GM10266 (cell line): ENCODE results near the gene TBC1D19.
"Not testable (repeated sequence)": the region's sequence is repeated elsewhere in the genome, so short reads cannot be mapped to it uniquely, and the experiment has no call there.

ENCODE experiments used
- DNase-seq: peaks from one replicate; pipeline ENCODE4 v3.0.0; 2012; ENCODE audit errors: extremely low spot score
- TF ChIP-seq, protein P1 (sequence below): IDR thresholded peaks from 2 replicates; pipeline ENCODE4 v1.5.1; 2012; ENCODE audit warnings: mild to moderate bottlenecking, low read depth; ENCODE audit not compliant: control insufficient read depth, insufficient read depth; ENCODE audit errors: missing control alignments

TBC1D19 gene

DNA sequence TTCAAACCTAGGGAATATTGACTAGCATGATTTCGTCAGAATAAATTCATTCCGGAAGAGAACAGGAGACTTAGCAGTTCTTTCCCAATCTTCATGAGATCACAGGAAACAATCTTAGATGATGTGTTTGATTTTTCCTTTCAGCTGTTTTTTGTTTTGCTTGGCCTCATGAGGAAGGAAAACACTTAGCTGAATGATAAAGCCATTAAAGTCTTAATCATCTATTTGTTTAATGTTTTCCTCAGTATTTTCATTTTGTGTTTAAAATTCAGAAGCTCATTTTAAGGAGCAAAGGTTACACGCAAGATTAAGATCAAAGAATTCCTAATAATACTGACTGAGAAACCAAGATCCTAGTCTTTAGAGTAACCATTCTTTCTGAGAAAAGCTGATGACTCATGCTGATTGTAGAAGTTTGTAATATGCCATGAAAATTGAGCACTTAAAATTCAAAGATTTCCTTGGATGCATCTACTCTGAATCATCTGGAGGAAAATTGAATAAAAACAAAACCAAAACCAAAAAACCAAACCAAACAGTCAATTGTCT, 15.4 kb upstream of the TBC1D19 start:
- no peak for DNase-seq
- TF ChIP-seq, protein P1, sequence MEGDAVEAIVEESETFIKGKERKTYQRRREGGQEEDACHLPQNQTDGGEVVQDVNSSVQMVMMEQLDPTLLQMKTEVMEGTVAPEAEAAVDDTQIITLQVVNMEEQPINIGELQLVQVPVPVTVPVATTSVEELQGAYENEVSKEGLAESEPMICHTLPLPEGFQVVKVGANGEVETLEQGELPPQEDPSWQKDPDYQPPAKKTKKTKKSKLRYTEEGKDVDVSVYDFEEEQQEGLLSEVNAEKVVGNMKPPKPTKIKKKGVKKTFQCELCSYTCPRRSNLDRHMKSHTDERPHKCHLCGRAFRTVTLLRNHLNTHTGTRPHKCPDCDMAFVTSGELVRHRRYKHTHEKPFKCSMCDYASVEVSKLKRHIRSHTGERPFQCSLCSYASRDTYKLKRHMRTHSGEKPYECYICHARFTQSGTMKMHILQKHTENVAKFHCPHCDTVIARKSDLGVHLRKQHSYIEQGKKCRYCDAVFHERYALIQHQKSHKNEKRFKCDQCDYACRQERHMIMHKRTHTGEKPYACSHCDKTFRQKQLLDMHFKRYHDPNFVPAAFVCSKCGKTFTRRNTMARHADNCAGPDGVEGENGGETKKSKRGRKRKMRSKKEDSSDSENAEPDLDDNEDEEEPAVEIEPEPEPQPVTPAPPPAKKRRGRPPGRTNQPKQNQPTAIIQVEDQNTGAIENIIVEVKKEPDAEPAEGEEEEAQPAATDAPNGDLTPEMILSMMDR, result no peak

DNA sequence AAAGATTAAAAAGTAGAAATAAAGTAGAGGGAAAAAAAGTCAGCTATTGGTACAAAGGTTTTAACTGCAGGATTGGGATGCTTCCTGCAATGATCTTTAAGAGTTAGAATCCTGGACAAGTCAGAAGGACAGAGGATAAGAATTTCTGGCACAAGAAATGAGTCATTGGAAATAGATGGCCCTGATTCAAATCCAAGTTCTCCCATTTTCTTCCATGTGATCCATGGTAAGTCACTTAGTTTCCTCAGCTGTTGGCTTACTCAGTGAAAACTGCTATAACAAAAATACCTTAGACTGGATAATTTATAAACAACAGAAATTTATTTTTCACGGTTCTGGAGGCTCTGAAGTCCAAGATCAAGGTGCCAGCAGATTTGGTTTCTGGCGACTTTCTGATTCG, 13.3 kb upstream of the TBC1D19 start:
- TF ChIP-seq, protein P1, result no peak
- DNase-seq, result no peak

DNA sequence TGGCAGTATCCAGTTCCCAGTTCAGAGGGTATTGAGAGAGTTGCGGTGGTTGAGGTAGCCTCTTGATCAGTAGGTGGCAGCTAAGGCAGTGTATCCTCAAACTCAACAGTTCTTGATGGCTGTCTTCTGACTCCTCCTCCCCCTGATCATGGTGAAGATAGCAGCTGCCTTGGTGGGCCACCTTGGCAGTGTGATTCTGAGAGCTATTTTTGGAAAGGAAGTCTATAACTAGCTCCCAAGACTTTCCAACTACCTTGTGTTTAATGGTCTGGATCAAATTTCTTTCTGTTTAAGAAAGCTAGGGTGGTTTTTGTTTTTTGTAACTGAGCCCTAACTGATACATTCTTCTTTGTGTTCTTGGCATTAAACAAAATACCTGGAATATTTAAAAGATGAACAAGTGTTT, 10.5 kb upstream of the TBC1D19 start:
- no peak for DNase-seq
- TF ChIP-seq, protein P1, result no peak

DNA sequence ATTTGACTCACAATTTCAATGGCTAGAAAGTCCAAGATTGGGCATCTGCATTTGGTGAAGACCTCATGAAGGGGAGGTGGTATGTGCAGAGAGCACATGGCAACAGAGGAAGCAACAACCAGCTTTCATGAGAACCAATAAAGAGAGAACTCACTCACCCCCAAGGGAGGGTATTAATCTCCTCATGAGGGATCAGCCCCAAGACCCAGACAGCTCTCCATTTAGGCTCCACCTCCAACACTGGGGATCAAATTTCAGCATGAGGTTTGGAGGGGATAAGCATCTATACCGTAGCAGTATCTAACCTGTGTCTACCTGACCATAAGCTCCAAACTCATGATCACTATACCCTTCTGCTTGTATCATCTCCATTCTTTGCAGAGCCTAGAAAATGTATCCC, 9.3 kb upstream of the TBC1D19 start:
- DNase-seq, result no peak
- TF ChIP-seq, protein P1, result no peak

DNA sequence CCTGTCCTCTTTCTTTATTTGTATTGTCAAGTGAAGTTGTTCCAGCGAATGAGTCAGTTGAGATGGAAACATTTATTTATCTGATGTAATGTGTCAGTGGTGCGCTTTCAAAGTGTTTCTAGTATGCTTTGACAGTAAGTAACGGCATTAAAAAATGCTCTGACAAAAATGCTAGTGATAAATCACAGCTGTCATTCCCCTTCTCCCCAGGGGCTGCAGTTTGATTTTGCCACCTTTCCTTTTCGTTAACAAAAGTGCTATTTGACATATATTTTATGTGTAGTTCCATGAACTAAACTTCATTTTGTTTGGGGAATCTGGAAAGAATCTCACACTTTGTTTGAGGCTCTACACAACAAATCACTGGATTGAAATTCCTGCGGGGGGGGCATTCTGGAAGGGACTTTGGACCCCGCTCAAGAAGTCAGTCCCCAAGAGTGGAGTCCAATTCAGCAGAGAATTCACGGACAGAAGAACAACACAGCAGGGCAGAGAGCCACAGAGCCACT, 7.6 kb upstream of the TBC1D19 start:
- TF ChIP-seq, protein P1, result no peak
- DNase-seq, result no peak

DNA sequence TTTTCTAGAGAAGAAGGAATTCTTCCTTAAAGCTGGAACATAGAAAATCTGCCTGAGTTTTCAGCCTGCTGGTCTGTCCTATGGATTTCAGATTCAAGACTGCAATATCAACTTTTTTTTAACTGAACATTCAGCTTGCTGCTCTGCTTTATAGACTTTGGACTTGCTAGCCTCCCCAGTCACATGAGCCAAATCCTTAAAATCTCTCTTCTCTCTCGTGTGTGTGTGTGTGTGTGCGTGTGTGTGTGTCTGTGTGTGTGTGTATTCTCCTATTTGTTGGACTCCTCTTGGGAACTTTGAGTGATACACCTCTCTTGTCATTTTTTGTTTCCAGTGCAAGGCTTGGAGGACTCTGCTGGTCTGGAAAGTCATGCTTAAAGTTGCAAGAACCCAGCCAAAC, 6.8 kb upstream of the TBC1D19 start:
- no peak for DNase-seq
- TF ChIP-seq, protein P1, result no peak

DNA sequence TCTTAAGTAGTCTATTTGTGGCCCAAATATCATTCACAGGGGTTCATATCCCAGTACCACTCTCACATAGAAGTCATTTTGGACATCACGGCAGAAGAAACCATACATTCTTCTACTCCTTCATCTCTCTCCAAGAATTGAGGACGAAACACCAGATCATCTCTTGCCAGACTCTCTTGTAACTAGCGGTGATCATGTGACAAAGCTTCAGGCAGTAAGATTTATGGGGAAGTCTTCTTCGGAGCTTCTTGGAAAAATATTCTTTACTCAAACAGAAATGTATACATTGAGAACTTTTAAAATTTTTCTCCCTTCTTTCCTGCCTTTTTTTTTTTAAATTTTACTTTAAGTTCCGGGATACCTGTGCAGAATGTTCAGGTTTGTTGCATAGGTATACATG, 4.7 kb upstream of the TBC1D19 start:
- no peak for DNase-seq
- TF ChIP-seq, protein P1, result no peak

DNA sequence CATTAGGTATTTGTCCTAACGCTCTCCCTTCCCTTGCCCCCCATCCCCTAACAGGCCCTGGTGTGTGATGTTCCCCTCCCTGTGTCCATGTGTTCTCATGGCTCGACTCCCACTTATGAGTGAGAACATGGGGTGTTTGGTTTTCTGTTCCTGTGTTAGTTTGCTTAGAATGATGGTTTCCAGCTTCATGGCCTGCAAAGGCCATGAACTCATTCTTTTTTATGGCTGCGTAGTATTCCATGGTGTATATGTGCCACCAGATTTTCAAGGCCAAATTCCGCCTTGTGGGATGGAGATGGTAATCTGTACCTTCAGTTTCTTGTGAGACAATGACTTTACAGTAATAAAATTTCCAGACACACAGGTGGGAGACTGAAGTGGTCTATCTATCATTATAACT, 2.5 kb upstream of the TBC1D19 start:
- DNase-seq, result not testable (repeated sequence)
